Naive thymus-derived CD4-positive, alpha-beta T cell (primary cell): ENCODE measurements around the gene PRKD1. TPM values are rescaled to one million over a fixed set of nuclear protein-coding genes. Genes with fewer than 3 reads are reported as not detected.

Experiments used
- ATAC-seq: fragments of 150-1000 bp; cut with Tn5 transposase; 2 replicates; pipeline ENCODE4 v1.10.0; 2021; ENCODE audit warnings: mild to moderate bottlenecking, moderate library complexity
- CTCF ChIA-PET: fragments of 350-600 bp; sonication (Branson Sonifier 250); formaldehyde crosslinking; loops from one replicate; lab custom pipeline; 2021; ENCODE audit warnings: antibody characterized with exemption; lab: Charles Lee
- POLR2A ChIA-PET: fragments of 350-600 bp; sonication (Branson Sonifier 250); formaldehyde crosslinking; loops from one replicate; lab custom pipeline; 2021; ENCODE audit warnings: antibody characterized with exemption, inconsistent platforms; lab: Charles Lee
- DNase-seq, 9 donors: peaks; one replicate each; pipeline versions ENCODE4 v3.0.0 to v3.0.0-alpha.2; 2020 to 2022; ENCODE audit warnings: mixed read lengths in 1 of 9
- H3K27ac ChIP-seq: one replicate; pipeline ENCODE4 v1.7.0; 2013; ENCODE audit warnings: mild to moderate bottlenecking, low read depth, low read length, moderate library complexity
- H3K27me3 ChIP-seq, 2 donors: one replicate each; pipeline ENCODE4 v1.7.0; 2013; ENCODE audit warnings: low read length in 2 of 2, mild to moderate bottlenecking in 2 of 2, moderate library complexity in 2 of 2; ENCODE audit not compliant: control insufficient read depth in 2 of 2, insufficient read depth in 2 of 2
- H3K36me3 ChIP-seq, 3 experiments: 1 replicate in 2 of 3; 2 replicates in 1 of 3; pipeline ENCODE4 v1.7.0; 2013; ENCODE audit warnings: low read length in 3 of 3, mild to moderate bottlenecking in 3 of 3, moderate library complexity in 1 of 3; ENCODE audit not compliant: insufficient read depth in 3 of 3, control insufficient read depth in 2 of 3
- H3K4me1 ChIP-seq, 2 donors: one replicate each; pipeline ENCODE4 v1.7.0; 2013; ENCODE audit warnings: low read length in 2 of 2, mild to moderate bottlenecking in 2 of 2, moderate library complexity in 1 of 2; ENCODE audit not compliant: control insufficient read depth in 2 of 2, insufficient read depth in 2 of 2
- H3K4me3 ChIP-seq: 2 replicates; pipeline ENCODE4 v1.7.0; 2013; ENCODE audit warnings: mild to moderate bottlenecking, low read length
- H3K9me3 ChIP-seq, 3 experiments: 1 replicate in 2 of 3; 2 replicates in 1 of 3; pipeline ENCODE4 v1.7.0; 2013; ENCODE audit warnings: low read length in 3 of 3; ENCODE audit not compliant: control insufficient read depth in 2 of 3
- H3K27ac Mint-ChIP-seq, 9 donors: one replicate each; pipeline ENCODE4 v1.8.0; 2020 to 2022; ENCODE audit warnings: mixed read lengths in 9 of 9, mild to moderate bottlenecking in 8 of 9, moderate library complexity in 5 of 9, inconsistent platforms in 2 of 9
- H3K27me3 Mint-ChIP-seq, 5 donors: one replicate each; pipeline ENCODE4 v1.8.0; 2021 to 2022; ENCODE audit warnings: mixed read lengths in 5 of 5, mild to moderate bottlenecking in 1 of 5
- H3K36me3 Mint-ChIP-seq, 5 donors: one replicate each; pipeline ENCODE4 v1.8.0; 2020 to 2022; ENCODE audit warnings: mixed read lengths in 5 of 5, mild to moderate bottlenecking in 3 of 5, inconsistent platforms in 1 of 5
- H3K4me1 Mint-ChIP-seq, 7 donors: one replicate each; pipeline ENCODE4 v1.8.0; 2020 to 2022; ENCODE audit warnings: mixed read lengths in 7 of 7, mild to moderate bottlenecking in 3 of 7, inconsistent platforms in 1 of 7
- H3K4me3 Mint-ChIP-seq, 10 donors: one replicate each; pipeline ENCODE4 v1.8.0; 2020 to 2022; ENCODE audit warnings: mild to moderate bottlenecking in 10 of 10, mixed read lengths in 10 of 10, moderate library complexity in 6 of 10, inconsistent platforms in 2 of 10
- H3K9me3 Mint-ChIP-seq, 11 donors: one replicate each; pipeline ENCODE4 v1.8.0; 2020 to 2022; ENCODE audit warnings: mixed read lengths in 11 of 11, mild to moderate bottlenecking in 4 of 11, inconsistent platforms in 1 of 11, moderate library complexity in 1 of 11
- intact Hi-C, 2 donors: fragments of 100-400 bp; cut with micrococcal nuclease; formaldehyde crosslinking; loops; one replicate each; pipeline ENCODE4 v1.15.1; 2023
- polyA plus RNA-seq, 2 donors: library from polyadenylated mRNA; unstranded; fragments of 300-500 nt; fragmentation: Illumina TruSeq; gene quantifications; one replicate each; pipeline ENCODE4 v1.2.3, GENCODE V29; 2021
- total RNA-seq, 6 experiments: library from RNA in 5 of 6; stranded (reverse) in 5 of 6; gene quantifications; 1 replicate in 5 of 6; 2 replicates in 1 of 6; pipeline ENCODE4 v1.2.3 and lab custom pipeline; 2021 to 2026

The PRKD1 gene
- total and polyA plus RNA-seq, 7 experiments from 2014 or later: not detected

GRCh38 chr14:29937116-29937515 lies 9.5 kb upstream of the PRKD1 start:
- H3K27me3 Mint-ChIP-seq: peaks cover 0 to 7% (median 0%) of the 10 kb centered on the region in 5 donors
- Histone ChIP-seq H3K4me1 (no peaks in the 10 kb centered on the region), H3K4me3 (no peak overlapping the region), H3K27ac (no peak overlapping the region), H3K27me3 (no peaks in the 10 kb centered on the region), H3K36me3 (no peaks in the 10 kb centered on the region), H3K9me3 (no peaks in the 10 kb centered on the region)
- no peak for ATAC-seq
- ChIA-PET CTCF (no interaction called here), POLR2A (no interaction called here)
- DNase-seq: no peak
- H3K36me3 Mint-ChIP-seq: no peaks in the 10 kb centered on the region
- no peaks in the 10 kb centered on the region for H3K4me1 Mint-ChIP-seq
- no peak overlapping the region for H3K27ac Mint-ChIP-seq
- intact Hi-C loops: no loop called here
- no peak overlapping the region for H3K4me3 Mint-ChIP-seq
- H3K9me3 Mint-ChIP-seq: peaks cover 0 to 18% (median 4%) of the 10 kb centered on the region in 11 donors

GRCh38 chr14:29930283-29930682 lies 2.6 kb upstream of the PRKD1 start:
- peaks cover 4 to 17% (median 10%) of the 10 kb centered on the region in 7 donors for H3K4me1 Mint-ChIP-seq
- ATAC-seq: no peak
- CTCF ChIA-PET: no interaction called here

GRCh38 chr14:29928117-29928640 lies 532 bp upstream of the PRKD1 start:
- Histone ChIP-seq H3K27ac (no peak overlapping the region), H3K36me3 (no peaks in the 10 kb centered on the region), H3K9me3 (no peaks in the 10 kb centered on the region), H3K4me3 (no peak overlapping the region), H3K27me3 (no peaks in the 10 kb centered on the region), H3K4me1 (no peaks in the 10 kb centered on the region)
- ChIA-PET POLR2A (no interaction called here), CTCF (no interaction called here)
- DNase-seq (no peak), ATAC-seq (peak; percentile 20)
- Mint-ChIP-seq H3K4me1 (peaks cover 4 to 17% (median 10%) of the 10 kb centered on the region in 7 donors), H3K27ac (no peak overlapping the region), H3K9me3 (peaks cover 0 to 14% (median 4%) of the 10 kb centered on the region in 11 donors), H3K27me3 (peaks cover 33 to 57% (median 52%) of the 10 kb centered on the region in 5 donors), H3K4me3 (peak overlapping the region in 6 of 10 donors; percentile 30 to 57 (median 40)), H3K36me3 (peaks cover 0 to 4% (median 0%) of the 10 kb centered on the region in 5 donors)
- intact Hi-C loops: no loop called here

More at GRCh38 chr14:29930283-29930682, 2.6 kb upstream of the PRKD1 start:
- intact Hi-C loops: no loop called here
- Mint-ChIP-seq H3K4me3 (no peak overlapping the region), H3K9me3 (peaks cover 0 to 20% (median 3%) of the 10 kb centered on the region in 11 donors), H3K27me3 (peaks cover 31 to 43% (median 40%) of the 10 kb centered on the region in 5 donors), H3K36me3 (peaks cover 0 to 4% (median 0%) of the 10 kb centered on the region in 5 donors), H3K27ac (no peak overlapping the region)
- no peak for DNase-seq
- Histone ChIP-seq H3K36me3 (no peaks in the 10 kb centered on the region), H3K4me1 (no peaks in the 10 kb centered on the region), H3K27me3 (no peaks in the 10 kb centered on the region), H3K27ac (no peak overlapping the region), H3K9me3 (no peaks in the 10 kb centered on the region), H3K4me3 (no peak overlapping the region)
- POLR2A ChIA-PET: no interaction called here

GRCh38 chr14:29926701-29927375 lies 809 bp downstream of the PRKD1 start:
- intact Hi-C loops: no loop called here
- no peaks in the 10 kb centered on the region for H3K27me3 ChIP-seq
- POLR2A ChIA-PET: no interaction called here

GRCh38 chr14:29926228-29926627 lies 1.4 kb downstream of the PRKD1 start:
- no peak overlapping the region for H3K27ac Mint-ChIP-seq
- H3K27me3 Mint-ChIP-seq: peaks cover 33 to 57% (median 52%) of the 10 kb centered on the region in 5 donors
- no peak overlapping the region for H3K27ac ChIP-seq
- peaks cover 4 to 17% (median 10%) of the 10 kb centered on the region in 7 donors for H3K4me1 Mint-ChIP-seq
- no peaks in the 10 kb centered on the region for H3K4me1 ChIP-seq
- ATAC-seq: no peak
- ChIA-PET CTCF (no interaction called here), POLR2A (no interaction called here)
- no peaks in the 10 kb centered on the region for H3K27me3 ChIP-seq
- intact Hi-C loops: no loop called here
- H3K4me3 ChIP-seq: no peak overlapping the region
- DNase-seq: no peak
- H3K36me3 Mint-ChIP-seq: peaks cover 0 to 4% (median 0%) of the 10 kb centered on the region in 5 donors
- H3K4me3 Mint-ChIP-seq: peak overlapping the region in 8 of 10 donors; percentile 33 to 77 (median 70)
- peaks cover 0 to 14% (median 4%) of the 10 kb centered on the region in 11 donors for H3K9me3 Mint-ChIP-seq
- no peaks in the 10 kb centered on the region for H3K9me3 ChIP-seq
- no peaks in the 10 kb centered on the region for H3K36me3 ChIP-seq

More at GRCh38 chr14:29926701-29927375, 809 bp downstream of the PRKD1 start:
- CTCF ChIA-PET: no interaction called here
- DNase-seq (no peak), ATAC-seq (no peak)
- H3K9me3 ChIP-seq: no peaks in the 10 kb centered on the region
- Mint-ChIP-seq H3K9me3 (peaks cover 0 to 14% (median 4%) of the 10 kb centered on the region in 11 donors), H3K36me3 (peaks cover 0 to 4% (median 0%) of the 10 kb centered on the region in 5 donors), H3K4me1 (peaks cover 4 to 17% (median 10%) of the 10 kb centered on the region in 7 donors), H3K27me3 (peaks cover 33 to 57% (median 52%) of the 10 kb centered on the region in 5 donors), H3K4me3 (peak overlapping the region; percentile 33 to 77 (median 70)), H3K27ac (peak overlapping the region in 1 of 9 donors; percentile 11)
- no peaks in the 10 kb centered on the region for H3K4me1 ChIP-seq
- no peaks in the 10 kb centered on the region for H3K36me3 ChIP-seq
- H3K4me3 ChIP-seq: no peak overlapping the region
- no peak overlapping the region for H3K27ac ChIP-seq

GRCh38 chr14:29925736-29926135 lies 1.9 kb downstream of the PRKD1 start:
- Mint-ChIP-seq H3K36me3 (peaks cover 0 to 4% (median 0%) of the 10 kb centered on the region in 5 donors), H3K9me3 (peaks cover 0 to 12% (median 4%) of the 10 kb centered on the region in 11 donors), H3K27me3 (peaks cover 33 to 54% (median 51%) of the 10 kb centered on the region in 5 donors), H3K4me1 (peaks cover 4 to 17% (median 10%) of the 10 kb centered on the region in 7 donors), H3K4me3 (peak overlapping the region in 2 of 10 donors; percentile 5 to 72), H3K27ac (no peak overlapping the region)
- no peaks in the 10 kb centered on the region for H3K4me1 ChIP-seq
- ChIA-PET CTCF (no interaction called here), POLR2A (no interaction called here)
- intact Hi-C loops: no loop called here
- ATAC-seq: no peak
- H3K27me3 ChIP-seq: no peaks in the 10 kb centered on the region
- DNase-seq: no peak
- no peak overlapping the region for H3K4me3 ChIP-seq
- H3K36me3 ChIP-seq: no peaks in the 10 kb centered on the region
- no peak overlapping the region for H3K27ac ChIP-seq
- H3K9me3 ChIP-seq: no peaks in the 10 kb centered on the region
